Activated CD4-positive, CD25-positive, alpha-beta regulatory T cell treated with anti-CD3 and anti-CD28 coated beads, Interleukin-2, amount 50 U/mL, for 72 hours (primary cell): ENCODE results near the gene ILF3.

ENCODE experiments used
- DNase-seq: peaks from one replicate; pipeline ENCODE4 v3.0.0; 2021

ILF3 gene

DNA sequence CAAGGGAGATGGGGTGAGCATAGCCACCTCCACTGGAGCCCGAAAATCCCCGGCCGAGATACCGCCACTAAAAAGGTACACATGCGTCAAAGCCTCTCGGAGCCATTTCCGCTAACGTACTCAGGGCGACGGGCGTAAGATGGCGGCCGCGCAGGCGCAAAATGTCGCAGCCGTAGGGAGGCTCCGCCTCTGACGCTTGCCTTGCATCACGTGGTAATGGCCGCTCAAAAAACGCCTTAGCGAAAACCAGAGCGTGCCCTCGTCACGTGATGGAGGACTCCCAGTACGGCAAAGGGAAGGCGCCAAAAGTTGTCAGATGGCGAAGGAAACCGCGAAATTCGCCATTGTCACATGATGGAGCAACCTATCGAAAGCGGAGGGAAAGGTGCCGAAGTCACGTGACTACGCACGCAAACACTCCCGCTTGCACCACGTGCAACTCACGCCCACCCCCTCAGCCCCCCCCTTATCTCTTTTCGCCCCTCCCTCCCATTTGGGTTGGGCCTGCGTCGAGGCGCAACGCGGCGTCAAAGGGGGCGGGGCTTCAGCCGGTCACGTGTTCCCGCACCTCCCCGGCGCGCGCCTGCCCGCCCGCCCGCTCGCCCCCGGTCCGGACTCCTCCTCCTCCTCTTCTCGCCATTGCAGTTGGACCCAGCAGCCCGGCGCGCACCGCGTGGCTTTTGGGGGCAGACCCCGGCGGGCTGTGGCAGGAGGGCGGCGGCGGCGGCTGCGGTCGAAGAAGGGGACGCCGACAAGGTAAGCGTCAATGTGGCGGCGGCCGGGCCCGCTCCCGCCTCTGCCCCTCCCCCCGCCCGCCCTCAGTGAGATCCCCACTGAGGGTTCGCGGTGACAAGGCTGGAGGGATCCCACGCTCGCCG lies at the start of gene ILF3:
Gene ILF3 (plus strand): TSS at position 615 of the 878 bp plus-strand sequence. CDS start 16,260 bp downstream, outside the sequence.
- peak; percentile 98 for DNase-seq

DNA sequence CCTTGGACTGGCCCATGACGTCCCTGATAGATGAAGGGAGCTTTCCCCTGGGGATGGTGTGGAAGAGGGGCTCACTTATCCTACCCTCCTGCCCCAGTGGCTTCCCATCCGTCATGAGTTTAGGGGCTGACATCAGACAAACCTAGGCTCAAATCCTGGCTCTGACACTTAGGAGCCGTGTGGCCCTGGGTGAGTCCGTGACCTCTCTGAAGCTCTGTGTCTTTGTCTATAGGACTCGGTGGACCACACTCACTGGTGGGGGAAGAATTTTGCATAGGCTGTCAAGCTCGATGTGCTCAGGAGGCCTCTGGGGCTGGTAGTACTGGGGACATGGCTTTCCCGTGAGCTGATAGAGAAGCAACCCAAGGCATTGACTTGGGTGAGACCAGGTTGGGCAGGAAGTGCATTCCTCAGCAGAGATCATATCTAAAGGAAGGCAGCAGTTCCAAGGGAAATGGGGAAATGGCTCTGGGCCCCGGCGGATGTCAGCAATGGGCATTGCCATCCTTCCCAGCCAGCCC lies 49.6 kb upstream of the ILF3 start:
- DNase-seq = no peak

DNA sequence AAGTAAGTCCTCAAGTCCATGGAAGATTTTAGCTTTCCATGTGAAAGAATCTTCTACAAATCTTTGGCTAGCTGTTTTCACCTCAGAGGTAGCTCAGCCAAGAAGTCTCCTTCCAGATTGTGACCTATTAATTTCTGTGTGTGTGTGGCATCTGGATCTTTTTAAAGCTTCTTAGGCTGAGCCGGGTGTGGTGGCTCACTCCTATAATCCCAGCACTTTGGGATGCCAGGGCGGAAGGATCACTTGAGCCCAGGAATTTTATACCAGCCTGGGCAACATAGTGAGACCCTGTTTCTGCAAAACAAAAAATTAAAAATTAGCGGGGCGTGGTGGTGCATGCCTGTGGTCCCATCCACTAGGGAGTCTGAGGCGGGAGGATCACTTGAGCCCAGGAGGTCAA lies 42.2 kb upstream of the ILF3 start:
- no peak for DNase-seq

DNA sequence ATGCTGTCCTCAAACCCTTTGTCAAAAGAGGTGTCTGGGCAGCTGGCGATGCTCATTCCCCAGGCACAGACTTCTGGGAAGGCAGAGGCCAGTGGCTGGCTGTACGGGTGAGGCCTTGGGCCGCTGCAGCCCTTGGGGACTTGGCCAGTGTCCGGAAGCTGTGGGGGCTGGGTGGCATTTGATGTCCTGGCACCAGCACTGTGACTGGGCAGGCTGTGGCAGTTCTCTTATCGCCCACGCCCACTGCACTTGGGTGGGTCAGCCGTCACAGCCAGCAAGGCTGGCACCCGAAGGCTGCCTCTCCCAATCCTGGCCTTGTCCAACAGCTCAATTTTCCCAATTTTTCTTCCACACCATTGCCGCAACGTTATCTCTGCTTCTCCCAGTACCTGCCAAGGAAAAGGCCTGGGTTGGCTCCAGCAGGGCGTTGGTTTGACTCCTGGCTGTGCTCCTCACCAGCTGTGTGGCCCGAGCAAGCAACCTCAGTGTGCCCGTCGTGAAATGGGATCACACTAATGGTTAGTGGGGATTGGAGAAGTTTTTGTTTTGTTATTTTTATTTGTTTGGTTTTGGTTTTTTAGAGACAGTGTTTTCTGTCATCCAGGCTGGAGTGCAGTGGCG lies 41.5 kb upstream of the ILF3 start:
- no peak for DNase-seq

DNA sequence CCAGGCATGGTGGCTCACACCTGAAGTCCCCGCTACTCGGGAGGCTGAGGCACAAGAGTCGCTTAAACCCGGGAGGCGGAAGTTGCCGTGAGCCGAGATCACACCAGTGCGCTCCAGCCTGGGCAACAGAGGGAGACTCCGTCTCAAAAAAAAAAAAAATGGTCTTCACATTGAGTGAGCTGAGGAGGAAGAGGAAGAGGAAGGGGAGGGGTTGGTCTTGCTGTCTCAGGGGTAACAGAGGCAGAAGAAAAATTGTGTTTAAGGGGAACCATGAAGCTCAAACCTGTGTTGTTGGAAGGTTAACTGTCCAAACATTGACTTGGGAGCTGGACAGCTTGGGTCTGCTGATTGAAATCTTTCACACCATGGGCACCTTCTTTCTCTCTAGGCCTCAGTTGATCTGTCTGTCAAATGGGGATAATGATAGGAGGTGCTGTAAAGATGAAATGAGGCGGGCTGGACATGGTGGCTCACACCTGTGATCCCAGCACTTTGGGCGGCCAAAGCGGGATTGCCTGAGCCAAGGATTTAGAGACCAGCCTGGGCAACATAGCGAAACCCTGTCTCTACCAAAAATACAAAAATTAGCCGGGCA lies 38.6 kb upstream of the ILF3 start:
- DNase-seq = no peak

DNA sequence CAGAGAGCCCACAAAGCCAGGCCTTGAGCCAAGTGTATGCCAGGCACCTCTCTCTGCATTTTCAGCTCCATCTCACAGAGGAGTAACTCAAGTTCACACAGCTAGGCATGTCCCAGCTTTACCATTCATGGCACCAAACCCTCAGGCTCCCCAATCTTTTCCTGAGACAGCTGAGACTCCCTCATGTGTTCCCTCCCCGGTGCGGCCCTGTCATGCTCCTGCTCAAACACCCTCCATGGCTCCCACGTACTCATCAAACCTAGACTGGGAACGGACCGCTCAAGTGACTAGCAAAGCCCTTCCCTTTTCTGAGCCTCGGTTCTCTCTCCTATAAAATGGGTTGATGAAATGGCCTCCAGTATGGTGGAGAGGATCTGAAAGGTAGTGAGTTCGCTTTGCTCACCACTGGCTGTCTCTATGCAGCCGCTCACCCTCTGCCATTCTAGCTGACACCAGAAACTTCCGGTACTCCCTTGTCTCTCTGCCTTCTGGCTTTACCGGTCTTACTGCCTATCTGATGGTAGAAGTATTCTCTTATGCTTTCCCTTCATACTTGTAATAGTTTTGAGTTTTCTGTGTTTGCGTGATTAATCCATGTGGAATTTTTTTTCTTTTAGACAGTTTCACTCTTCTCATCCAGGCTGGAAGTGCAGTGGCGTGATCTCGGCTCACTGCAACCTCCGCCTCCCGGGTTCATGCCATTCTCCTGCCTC lies 36.6 kb upstream of the ILF3 start:
- no peak for DNase-seq

DNA sequence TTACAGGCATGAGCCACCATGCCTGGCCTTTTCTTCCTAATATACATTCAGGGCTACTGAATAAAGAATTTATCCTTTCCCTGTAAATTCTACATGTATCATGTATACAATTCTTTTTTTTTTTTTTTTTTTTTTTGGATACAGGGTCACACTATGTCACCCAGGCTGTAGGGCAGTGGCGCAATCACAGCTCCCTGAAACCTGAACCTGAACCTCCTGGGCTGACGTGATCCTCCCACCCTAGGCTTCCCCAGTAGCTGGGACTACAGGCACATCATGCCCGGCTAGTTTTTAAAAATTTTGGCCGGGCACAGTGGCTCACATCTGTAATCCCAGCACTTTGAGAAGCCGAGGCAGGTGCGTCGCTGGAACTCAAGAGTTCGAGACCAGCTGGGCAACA lies 35.3 kb upstream of the ILF3 start:
- DNase-seq = no peak

DNA sequence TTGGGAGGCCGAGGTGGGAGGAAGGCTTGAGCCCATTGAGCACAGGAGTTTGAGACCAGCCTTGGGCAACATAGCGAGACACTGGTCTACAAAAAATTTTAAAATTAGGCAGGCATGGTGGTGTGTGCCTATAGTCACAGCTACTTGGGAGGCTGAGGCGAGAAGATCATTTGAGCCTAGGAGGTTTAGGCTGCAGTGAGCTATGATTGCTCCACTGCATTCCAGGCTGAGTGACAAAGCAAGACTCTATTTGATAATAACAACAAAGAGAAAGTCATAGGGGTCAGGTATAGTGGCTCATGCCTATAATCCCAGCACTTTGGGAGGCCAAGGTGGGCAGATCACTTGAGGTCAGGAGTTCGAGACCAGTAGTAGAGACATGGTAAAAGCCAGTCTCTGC lies 33.4 kb upstream of the ILF3 start:
- no peak for DNase-seq

DNA sequence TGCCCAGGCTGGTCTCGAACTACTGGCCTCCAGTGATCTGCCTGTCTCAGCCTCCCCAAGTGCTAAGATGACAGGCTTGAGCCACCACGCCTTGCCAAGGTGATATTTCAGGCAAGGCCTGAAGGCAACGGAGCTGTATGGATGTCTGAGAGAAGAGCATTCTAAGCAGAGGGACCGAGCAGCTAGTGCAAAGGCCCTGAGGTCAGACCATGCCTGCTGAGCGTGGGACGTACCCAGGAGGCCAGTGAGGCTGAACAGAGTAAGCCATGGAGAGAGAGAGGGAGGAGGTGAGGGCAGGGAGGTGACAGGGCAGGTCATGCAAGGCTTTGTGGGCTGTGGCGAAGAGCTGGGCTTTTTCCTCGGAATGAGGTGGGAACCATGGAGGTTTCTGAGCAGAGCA lies 32.2 kb upstream of the ILF3 start:
- DNase-seq = no peak

DNA sequence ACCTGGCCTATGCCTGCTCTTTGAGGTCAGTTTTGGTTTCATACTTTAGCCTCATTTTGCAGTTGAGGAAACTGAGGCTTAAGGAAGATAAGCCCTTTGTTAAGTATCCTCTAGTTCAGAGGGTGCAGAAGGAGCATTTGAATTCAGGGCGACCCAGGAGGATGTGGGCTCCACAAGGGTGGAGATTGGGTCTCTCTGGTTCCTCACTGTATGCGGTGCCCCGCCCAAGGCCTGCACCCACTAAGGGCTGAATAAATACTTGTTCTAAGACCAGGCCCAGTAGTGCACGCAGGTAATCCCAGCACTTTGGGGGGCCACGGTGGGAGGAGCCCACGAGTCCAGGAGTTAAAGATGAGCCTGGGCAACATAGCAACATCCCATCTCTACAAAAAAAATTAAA lies 29.6 kb upstream of the ILF3 start:
- no peak for DNase-seq

DNA sequence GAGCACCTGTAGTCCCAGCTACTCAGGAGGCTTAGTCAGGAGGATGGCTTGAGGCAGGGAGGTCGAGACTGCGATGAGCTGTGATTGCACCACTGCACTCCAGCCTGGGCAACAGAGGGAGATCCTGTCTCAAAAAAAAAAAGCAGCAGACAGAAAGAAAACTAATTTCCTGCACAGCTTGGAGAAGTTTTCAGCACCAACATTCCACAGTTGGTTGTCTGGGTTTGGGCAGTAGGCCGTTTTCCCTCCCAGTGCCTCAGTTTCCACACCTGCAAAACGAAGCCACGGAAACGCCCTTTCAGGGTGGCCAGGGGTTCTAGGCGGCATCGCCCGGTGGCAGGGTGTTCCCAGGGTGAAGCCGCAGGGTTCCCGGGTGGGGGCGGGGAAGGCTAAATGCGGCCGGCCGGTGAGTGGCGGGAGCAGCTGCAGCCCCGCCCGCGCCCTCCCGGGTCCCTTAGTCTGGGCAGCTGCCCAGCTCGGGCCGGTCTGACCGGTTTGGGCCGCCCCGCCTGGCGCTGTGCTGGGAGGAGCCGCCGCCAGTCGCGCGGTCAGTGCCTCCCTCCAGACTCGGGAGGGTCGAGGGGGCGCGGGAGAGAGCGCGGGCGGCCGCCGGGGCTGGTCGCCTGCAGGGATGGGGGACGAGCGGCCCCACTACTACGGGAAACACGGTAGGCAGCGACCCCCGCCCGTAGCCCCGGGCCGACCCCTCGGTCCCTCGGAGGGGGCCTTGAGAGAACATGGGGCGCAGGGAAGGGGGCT lies 29.0 kb upstream of the ILF3 start, which contains the start of gene SLC44A2:
Gene SLC44A2 (plus strand): TSS at position 551 of the 759 bp plus-strand sequence. CDS start 81 bp downstream, at position 632.
- no peak for DNase-seq

DNA sequence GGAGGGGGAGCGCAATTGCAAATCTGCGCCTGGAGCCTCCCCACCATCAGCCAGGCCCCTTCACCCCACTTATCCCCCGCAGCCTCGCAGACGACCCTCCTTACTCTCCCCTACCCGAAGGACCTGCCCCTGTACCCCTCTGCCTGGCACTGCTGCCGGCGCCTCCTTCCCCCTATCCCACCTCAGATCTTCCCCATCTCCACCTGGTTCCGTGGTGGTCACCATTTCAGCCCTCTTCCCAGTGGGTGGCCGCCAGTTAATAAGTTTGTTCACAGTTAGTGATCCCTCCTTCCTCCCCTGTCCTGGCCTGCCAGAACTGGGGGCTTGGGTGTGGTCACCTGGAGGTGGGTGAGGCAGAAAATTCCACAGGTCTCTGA lies 28.4 kb upstream of the ILF3 start:
- no peak for DNase-seq

DNA sequence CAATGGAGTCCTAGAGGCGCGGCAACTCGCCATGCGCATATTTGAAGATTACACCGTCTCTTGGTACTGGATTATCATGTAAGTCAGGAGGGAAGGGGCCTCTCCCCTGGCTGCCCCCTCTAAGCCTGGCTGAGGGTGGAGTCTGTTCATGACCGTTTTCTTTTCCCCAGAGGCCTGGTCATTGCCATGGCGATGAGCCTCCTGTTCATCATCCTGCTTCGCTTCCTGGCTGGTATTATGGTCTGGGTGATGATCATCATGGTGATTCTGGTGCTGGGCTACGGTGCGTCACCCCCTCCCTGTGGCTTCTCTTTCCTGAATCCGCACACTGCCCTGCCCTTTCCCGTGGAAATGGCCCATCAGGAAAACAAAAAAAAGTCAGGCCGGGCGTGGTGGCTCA lies 22.3 kb upstream of the ILF3 start:
- no peak for DNase-seq

DNA sequence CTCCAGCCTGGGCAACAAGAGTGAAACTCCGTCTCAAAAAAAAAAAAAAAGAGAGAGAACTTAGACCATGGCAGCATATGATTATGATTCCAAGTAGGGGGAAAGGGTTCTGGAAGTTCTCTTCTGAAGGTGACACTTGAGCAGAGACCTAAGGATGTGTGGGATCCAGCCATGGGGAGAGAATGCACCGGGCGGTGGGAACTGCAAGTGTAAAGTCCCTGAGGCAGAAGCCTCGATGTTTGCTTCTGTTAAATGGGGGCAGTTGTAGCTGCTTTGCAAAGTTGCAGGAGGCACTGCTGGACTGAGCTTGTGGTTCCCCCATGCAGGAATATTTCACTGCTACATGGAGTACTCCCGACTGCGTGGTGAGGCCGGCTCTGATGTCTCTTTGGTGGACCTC lies 19.7 kb upstream of the ILF3 start:
- no peak for DNase-seq

DNA sequence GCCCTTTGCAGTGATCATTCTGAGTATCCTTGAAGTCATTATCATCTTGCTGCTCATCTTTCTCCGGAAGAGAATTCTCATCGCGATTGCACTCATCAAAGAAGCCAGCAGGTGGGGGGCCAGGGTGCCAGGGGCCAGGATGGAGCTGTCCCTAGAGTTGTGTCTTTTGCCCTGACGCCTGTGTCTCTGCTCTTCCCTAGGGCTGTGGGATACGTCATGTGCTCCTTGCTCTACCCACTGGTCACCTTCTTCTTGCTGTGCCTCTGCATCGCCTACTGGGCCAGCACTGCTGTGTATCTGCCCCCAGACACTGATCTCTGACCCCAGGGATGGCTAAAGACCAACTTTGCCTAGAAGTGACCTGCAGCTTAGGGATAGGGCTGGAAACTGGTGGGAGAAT lies 19.2 kb upstream of the ILF3 start:
- no peak for DNase-seq

DNA sequence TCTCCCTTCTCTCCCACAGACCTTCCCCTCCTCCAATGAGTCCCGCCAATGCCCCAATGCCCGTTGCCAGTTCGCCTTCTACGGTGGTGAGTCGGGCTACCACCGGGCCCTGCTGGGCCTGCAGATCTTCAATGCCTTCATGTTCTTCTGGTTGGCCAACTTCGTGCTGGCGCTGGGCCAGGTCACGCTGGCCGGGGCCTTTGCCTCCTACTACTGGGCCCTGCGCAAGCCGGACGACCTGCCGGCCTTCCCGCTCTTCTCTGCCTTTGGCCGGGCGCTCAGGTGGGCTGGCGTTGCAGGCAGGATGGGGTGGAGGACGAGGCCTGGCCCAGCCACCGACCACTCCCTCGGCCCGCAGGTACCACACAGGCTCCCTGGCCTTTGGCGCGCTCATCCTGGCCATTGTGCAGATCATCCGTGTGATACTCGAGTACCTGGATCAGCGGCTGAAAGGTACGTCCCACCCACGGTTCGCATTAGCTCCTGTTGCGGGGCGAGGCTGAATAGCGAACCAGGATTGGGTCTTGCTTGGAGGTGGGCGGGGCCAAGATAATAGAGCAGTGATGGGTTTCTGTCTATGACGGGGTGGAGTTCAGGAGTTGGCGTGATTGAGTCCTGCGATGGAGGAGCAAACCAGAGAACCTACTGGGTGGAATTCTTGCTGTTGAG lies 17.7 kb upstream of the ILF3 start:
- DNase-seq = no peak

DNA sequence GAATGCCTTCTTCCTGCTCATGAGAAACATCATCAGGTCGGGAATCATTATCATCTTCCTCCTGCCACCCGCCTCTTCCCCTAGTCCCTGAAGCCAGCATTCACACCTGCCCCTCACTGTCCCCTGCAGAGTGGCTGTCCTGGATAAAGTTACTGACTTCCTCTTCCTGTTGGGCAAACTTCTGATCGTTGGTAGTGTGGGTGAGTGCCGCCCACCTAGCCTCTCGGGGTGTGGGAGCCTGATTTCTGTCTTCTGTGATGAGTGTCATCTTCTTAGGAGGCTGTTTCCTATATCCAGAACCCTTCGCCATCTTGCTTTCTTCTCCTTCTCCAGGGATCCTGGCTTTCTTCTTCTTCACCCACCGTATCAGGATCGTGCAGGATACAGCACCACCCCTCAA lies 16.3 kb upstream of the ILF3 start:
- DNase-seq = no peak

DNA sequence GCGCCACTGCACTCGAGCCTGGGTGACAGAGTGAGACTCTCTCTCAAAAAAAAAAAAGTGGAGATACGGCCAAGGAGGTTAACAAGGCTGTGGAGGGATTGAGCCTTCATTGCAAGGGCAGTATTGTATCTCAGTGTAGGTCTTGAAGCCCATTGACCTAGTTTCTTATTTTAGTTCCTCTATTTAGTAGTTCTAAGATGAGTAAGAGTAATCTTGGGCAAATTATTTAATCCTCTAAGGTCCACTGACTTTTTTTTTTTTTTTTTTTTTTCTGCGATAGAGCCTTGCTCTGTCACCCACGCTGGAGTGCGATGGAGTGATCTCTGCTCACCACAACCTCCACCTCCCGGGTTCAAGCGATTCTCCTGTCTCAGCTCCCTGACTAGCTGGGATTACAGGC lies 14.3 kb upstream of the ILF3 start:
- DNase-seq = no peak

DNA sequence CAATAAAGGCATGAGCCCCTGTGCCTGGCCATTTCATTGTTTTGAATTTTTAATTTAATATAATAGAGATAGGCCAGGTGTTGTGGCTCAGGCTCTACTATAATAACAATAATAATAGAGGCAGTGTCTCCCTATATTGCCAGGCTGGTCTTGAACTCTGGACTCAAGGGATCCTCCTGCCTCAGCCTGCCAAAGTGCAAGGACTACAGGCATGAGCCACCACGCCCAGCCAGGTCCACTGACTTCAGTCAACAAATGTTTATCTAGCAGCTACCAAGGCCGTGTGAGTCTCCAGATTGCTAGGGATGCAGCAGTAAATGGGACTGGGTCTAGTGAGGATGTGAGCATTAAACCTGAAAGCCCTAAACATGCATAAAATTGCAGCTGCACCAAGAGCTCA lies 13.8 kb upstream of the ILF3 start:
- DNase-seq = no peak

DNA sequence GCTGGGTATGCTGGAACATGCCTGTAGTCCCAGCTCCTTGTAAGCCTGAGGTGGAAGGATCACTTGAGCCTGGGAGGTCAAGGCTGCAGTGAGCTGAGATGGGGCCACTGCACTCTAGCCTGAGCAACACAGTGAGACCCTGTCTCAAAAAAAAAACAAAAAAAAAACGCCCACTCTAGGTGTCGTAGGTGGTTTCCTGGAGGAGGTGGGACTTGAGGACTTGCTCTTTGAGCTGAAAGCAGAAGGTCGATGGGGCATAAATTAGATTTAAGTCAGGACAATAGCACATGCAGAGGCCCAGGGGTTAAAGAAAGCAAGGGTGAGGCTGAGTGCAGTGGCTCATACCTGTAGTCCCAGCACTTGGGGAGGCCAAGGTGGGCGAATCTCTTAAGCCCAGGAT lies 12.9 kb upstream of the ILF3 start:
- no peak for DNase-seq

DNA sequence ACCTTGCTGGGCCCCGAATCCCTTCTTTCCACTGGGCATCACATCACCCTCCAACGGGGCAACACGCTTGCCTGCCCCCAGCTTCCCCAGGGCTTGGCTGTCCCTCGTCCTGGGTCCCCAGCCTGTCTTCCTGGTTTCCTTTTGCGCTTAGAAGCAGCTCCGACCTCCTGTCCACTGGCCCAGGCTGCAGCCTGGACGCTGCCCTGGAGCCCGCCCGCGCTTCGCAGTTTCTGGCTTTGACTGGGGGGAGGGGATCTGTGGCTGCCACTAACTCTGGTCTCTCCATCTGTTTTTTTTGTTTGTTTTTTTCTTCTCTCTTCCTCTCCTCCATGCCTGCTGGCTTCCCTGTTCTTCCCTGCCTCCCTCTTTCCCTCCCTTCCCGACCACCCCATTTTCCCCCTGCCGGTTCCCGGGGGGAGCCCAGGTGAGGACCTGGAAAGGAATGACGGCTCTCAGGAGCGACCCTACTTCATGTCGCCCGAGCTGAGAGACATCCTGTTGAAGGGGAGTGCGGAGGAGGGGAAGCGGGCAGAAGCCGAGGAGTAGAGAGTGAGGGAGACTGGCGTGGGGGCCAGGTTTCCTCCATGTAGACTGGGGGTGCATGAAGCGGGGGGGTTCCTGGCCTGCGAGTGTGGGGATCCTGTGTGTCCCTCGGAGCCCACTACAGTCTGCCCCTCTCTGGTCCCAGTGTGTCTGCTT lies 11.5 kb upstream of the ILF3 start:
- no peak for DNase-seq
